Heart left ventricle (tissue), 16 donors: ENCODE data around the gene PAX6. TPM values are rescaled to one million over a fixed set of nuclear protein-coding genes. Genes with fewer than 3 reads are reported as not detected.

Experiments
- ATAC-seq, 4 donors: fragments of 200-7000 bp; cut with Tn5 transposase; one replicate each; pipeline ENCODE4 v1.9.1; 2020 to 2022; ENCODE audit warnings: moderate library complexity in 4 of 4, mild to moderate bottlenecking in 3 of 4, moderate number of reproducible peaks in 1 of 4
- DNase-seq, 5 donors: peaks; one replicate each; pipeline ENCODE4 v3.0.0-alpha.2; 2020
- H3K27ac ChIP-seq, 12 donors: fragments of 200-600 bp; sonication (generic) in 4 of 12; one replicate each; pipeline versions ENCODE4 v1.5.0 to v1.8.0; 2016 to 2022; ENCODE audit warnings: mild to moderate bottlenecking in 2 of 12
- H3K27me3 ChIP-seq, 9 donors: fragments of 200-600 bp; sonication (generic) in 2 of 9; one replicate each; pipeline versions ENCODE4 v1.5.1 to v1.8.0; 2016 to 2022; ENCODE audit warnings: mild to moderate bottlenecking in 3 of 9
- H3K36me3 ChIP-seq, 9 donors: fragments of 200-600 bp; sonication (generic) in 2 of 9; one replicate each; pipeline versions ENCODE4 v1.5.0 to v1.8.0; 2018 to 2022; ENCODE audit warnings: mild to moderate bottlenecking in 2 of 9
- H3K4me1 ChIP-seq, 12 donors: fragments of 200-600 bp; sonication (generic) in 4 of 12; one replicate each; pipeline versions ENCODE4 v1.5.0 to v1.8.0; 2016 to 2022; ENCODE audit warnings: mild to moderate bottlenecking in 3 of 12
- H3K4me3 ChIP-seq, 12 donors: fragments of 200-600 bp; sonication (generic) in 4 of 12; one replicate each; pipeline versions ENCODE4 v1.5.0 to v1.8.0; 2017 to 2022; ENCODE audit warnings: mild to moderate bottlenecking in 9 of 12, moderate library complexity in 4 of 12
- H3K9me3 ChIP-seq, 12 donors: fragments of 200-600 bp; sonication (generic) in 4 of 12; one replicate each; pipeline versions ENCODE4 v1.5.0 to v1.8.0; 2016 to 2022; ENCODE audit warnings: mild to moderate bottlenecking in 1 of 12
- CTCF ChIP-seq, 12 donors: fragments of 200-600 bp; sonication (generic) in 4 of 12; IDR thresholded peaks; one replicate each; pipeline versions ENCODE4 v1.5.0 to v1.8.0; 2018 to 2022; ENCODE audit warnings: antibody characterized with exemption in 12 of 12, mild to moderate bottlenecking in 5 of 12
- POLR2A ChIP-seq, 2 donors: fragments of 450-650 bp; IDR thresholded peaks; one replicate each; pipeline ENCODE4 v1.6.1; 2017; ENCODE audit warnings: antibody characterized with exemption in 2 of 2, mild to moderate bottlenecking in 2 of 2, moderate library complexity in 2 of 2
- WGBS, 4 donors: extraction: QIAGEN DNeasy Blood & Tissue Kit in 2 of 4; methylation state at CpG; one replicate each; pipeline versions ENCODE4 v1.1.5 to v1.1.7; 2013 to 2018; 5-methylcytosine and 5-hydroxymethylcytosine counted together
- intact Hi-C, 10 donors: fragments of 100-400 bp; cut with DNase I; formaldehyde crosslinking; loops; one replicate each; pipeline versions ENCODE4 v1.11.1 to v1.14.2; 2022
- polyA plus RNA-seq, 2 donors: library from polyadenylated mRNA; stranded (reverse); fragments of 200-250 nt; gene quantifications; one replicate each; pipeline ENCODE4 v1.2.3, GENCODE V29; 2013
- total RNA-seq, 9 donors: library from RNA; depleted of rRNA in 2 of 9; stranded (reverse); fragments of >200 nt in 2 of 9; fragmentation: NEBNext Ultra II Directional in 3 of 9; extraction: Animal tissue kit (Norgen Biotek cat#: 25700) in 3 of 9; gene quantifications; one replicate each; pipeline versions ENCODE4 v1.1.0 to v1.2.4, GENCODE V29; 2016 to 2023
- donor health status: ischemic (EF 13 %, LVEDD 7.1; RV severe dilation, severe dysfunction).
- donor health status: healthy with polysubstance abuse.
- donor health status: DM: no; HTN: yes; CAD: no.
- donor health status: DM: no; HTN: no; CAD: no.
- donor health status: ischemic (EF 25% LVEDD 6.9; RV normal size, moderate dysfunction).
- donor health status: ischemic (EF 25% LVEDD 5.7; RV mildly dilated, moderate dysfunction).
- donor health status: healthy.
- donor health status: DM: yes; HTN: yes; CAD: no.
- donor health status: ischemic (EF 35%, LVEDD 5.7; RV mildly dilated, moderate dysfunction).
- donor health status: nonischemic (EF 11% LVEDD 7.7; RV severe dilation, severe dysfunction).
- donor health status: DM: yes; HTN: yes; CAD: no.
- donor health status: PGD.
- donor health status: ischemic (EF 29% LVEDD 5.4; RV normal size, mild dysfunction).
- donor health status: nonischemic (EF 23%, LVEDD 6.1; RV moderate dilation, normal function).

PAX6 gene
- total and polyA plus RNA-seq, 11 donors: 0.09 to 0.50 (median 0.27) TPM; not detected in 8

GRCh38 chr11:31768749-31769640 is 42.1 kb downstream of the PAX6 start:
- DNase-seq (no peak), ATAC-seq (no peak)
- intact Hi-C loops: no loop called here
- no peaks in the 10 kb centered on the region for H3K36me3 ChIP-seq
- no peak for TF ChIP-seq CTCF (IDR thresholded peaks at IDR 0.05)
- TF ChIP-seq POLR2A (IDR thresholded peaks at IDR 0.05): no peak
- 85 to 92% (median 87%) methylated on average over 9 of the region's 9 CpGs for WGBS, 4 donors
- no peaks in the 10 kb centered on the region for H3K4me1 ChIP-seq
- H3K27me3 ChIP-seq: peaks cover 0 to 4% (median 0%) of the 10 kb centered on the region in 9 donors
- no peaks in the 10 kb centered on the region for H3K9me3 ChIP-seq
- H3K4me3 ChIP-seq: no peak overlapping the region
- H3K27ac ChIP-seq: no peak overlapping the region

- H3K27me3 ChIP-seq: peaks cover 0 to 4% (median 0%) of the 10 kb centered on the region in 9 donors
- H3K27ac ChIP-seq: no peak overlapping the region
- WGBS, 4 donors: 95 to 100% (median 96%) methylated on average over 2 of the region's 2 CpGs
- no peak for DNase-seq
- intact Hi-C loops: no loop called here
- H3K4me3 ChIP-seq: no peak overlapping the region
- no peaks in the 10 kb centered on the region for H3K9me3 ChIP-seq
- H3K4me1 ChIP-seq: no peaks in the 10 kb centered on the region
- no peaks in the 10 kb centered on the region for H3K36me3 ChIP-seq
- no peak for ATAC-seq
- TF ChIP-seq CTCF (IDR thresholded peaks at IDR 0.05): no peak
- TF ChIP-seq POLR2A (IDR thresholded peaks at IDR 0.05): no peak
Observed at GRCh38 chr11:31767685-31768084, 43.4 kb downstream of the PAX6 start.

GRCh38 chr11:31767066-31767465 is 44.1 kb downstream of the PAX6 start:
- TF ChIP-seq POLR2A (IDR thresholded peaks at IDR 0.05) (no peak), CTCF (IDR thresholded peaks at IDR 0.05) (no peak)
- H3K36me3 ChIP-seq: no peaks in the 10 kb centered on the region
- DNase-seq (no peak), ATAC-seq (no peak)
- no peaks in the 10 kb centered on the region for H3K4me1 ChIP-seq
- no peak overlapping the region for H3K27ac ChIP-seq
- no peak overlapping the region for H3K4me3 ChIP-seq
- WGBS, 4 donors: 95 to 98% (median 97%) methylated on average over 3 of the region's 3 CpGs
- H3K9me3 ChIP-seq: no peaks in the 10 kb centered on the region
- peaks cover 0 to 4% (median 0%) of the 10 kb centered on the region in 9 donors for H3K27me3 ChIP-seq
- intact Hi-C loops: no loop called here

- DNase-seq (no peak), ATAC-seq (no peak)
- Histone ChIP-seq H3K27ac (no peak overlapping the region), H3K9me3 (no peaks in the 10 kb centered on the region), H3K4me1 (no peaks in the 10 kb centered on the region), H3K36me3 (no peaks in the 10 kb centered on the region), H3K27me3 (peaks cover 0 to 4% (median 0%) of the 10 kb centered on the region in 9 donors), H3K4me3 (no peak overlapping the region)
- intact Hi-C loops: no loop called here
- WGBS, 4 donors: 86 to 90% (median 87%) methylated on average over 5 of the region's 5 CpGs
- TF ChIP-seq POLR2A (IDR thresholded peaks at IDR 0.05) (no peak), CTCF (IDR thresholded peaks at IDR 0.05) (no peak)
Observed at GRCh38 chr11:31764766-31765165, 46.4 kb downstream of the PAX6 start.
